Right hindlimb (tissue), 1 donor: ENCODE results near the gene CNST.
"Not testable (repeated sequence)": the region's sequence is repeated elsewhere in the genome, so short reads cannot be mapped to it uniquely, and the experiment has no call there.

ENCODE experiments used
- DNase-seq: peaks from one replicate; pipeline ENCODE4 v3.0.0-alpha.2; 2018

Gene CNST

GRCh38 chr1:246711548-246712003, 145.3 kb downstream of the CNST start:
- DNase-seq = no peak

DNA sequence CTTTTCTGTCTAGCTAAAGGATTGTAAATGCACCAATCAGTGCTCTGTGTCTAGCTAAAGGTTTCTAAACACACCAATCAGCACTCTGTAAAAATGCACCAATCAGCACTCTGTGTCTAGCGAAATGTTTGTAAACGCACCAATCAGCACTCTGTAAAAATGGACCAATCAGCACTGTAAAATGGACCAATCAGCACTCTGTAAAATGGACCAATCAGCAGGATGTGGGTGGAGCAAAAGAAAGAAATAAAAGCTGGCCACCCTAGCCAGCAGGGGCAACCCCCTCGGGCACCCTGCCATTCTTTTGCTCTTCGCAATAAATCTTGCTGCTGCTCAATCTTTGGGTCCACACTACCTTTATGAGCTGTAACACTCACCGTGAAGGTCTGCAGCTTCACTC, 146.2 kb downstream of the CNST start:
- not testable (repeated sequence) for DNase-seq
